ENCODE data around the gene GGNBP2.
A peak's percentile ranks its signal among the peaks of the same experiment; 100 is the strongest.

Gene GGNBP2, protein sequence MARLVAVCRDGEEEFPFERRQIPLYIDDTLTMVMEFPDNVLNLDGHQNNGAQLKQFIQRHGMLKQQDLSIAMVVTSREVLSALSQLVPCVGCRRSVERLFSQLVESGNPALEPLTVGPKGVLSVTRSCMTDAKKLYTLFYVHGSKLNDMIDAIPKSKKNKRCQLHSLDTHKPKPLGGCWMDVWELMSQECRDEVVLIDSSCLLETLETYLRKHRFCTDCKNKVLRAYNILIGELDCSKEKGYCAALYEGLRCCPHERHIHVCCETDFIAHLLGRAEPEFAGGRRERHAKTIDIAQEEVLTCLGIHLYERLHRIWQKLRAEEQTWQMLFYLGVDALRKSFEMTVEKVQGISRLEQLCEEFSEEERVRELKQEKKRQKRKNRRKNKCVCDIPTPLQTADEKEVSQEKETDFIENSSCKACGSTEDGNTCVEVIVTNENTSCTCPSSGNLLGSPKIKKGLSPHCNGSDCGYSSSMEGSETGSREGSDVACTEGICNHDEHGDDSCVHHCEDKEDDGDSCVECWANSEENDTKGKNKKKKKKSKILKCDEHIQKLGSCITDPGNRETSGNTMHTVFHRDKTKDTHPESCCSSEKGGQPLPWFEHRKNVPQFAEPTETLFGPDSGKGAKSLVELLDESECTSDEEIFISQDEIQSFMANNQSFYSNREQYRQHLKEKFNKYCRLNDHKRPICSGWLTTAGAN

GRCh38 chr17:36544307-36545076 is at the start of gene GGNBP2:
Gene GGNBP2 (plus strand): TSS chr17:36544919. CDS start chr17:36545725, 806 bp downstream.
- no peak for TF ChIP-seq CTCF (IDR thresholded peaks at IDR 0.05)
- no peaks in the 10 kb centered on the region for H3K36me3 ChIP-seq (ENCODE audit: control insufficient read depth, insufficient read depth, low read length)
- peak within 1 kb of the TSS; percentile 96 for H3K4me2 ChIP-seq (ENCODE audit: low read length)
- H3K79me2 ChIP-seq, result peaks cover 44% of the 10 kb centered on the region
- peaks cover 21% of the 10 kb centered on the region for H3K4me1 ChIP-seq
- peak within 1 kb of the TSS; percentile 94 for H3K9ac ChIP-seq
- H2AFZ ChIP-seq, result peak within 1 kb of the TSS; percentile 98
- peak within 1 kb of the TSS; percentile 100 for H3K27ac ChIP-seq
- no peaks in the 10 kb centered on the region for H3K27me3 ChIP-seq (ENCODE audit: control insufficient read depth, insufficient read depth, low read length)
- H3K4me3 ChIP-seq (ENCODE audit: low read depth, low read length), result peak within 1 kb of the TSS; percentile 100
- no peaks in the 10 kb centered on the region for H3K9me3 ChIP-seq (ENCODE audit: control insufficient read depth, low read length)

GRCh38 chr17:36495076-36495578 is 49.6 kb upstream of the GGNBP2 start:
- Histone ChIP-seq H3K27ac (no peak overlapping the region), H3K4me3 (ENCODE audit: low read depth, low read length) (no peak overlapping the region), H3K36me3 (ENCODE audit: control insufficient read depth, insufficient read depth, low read length) (no peaks in the 10 kb centered on the region), H2AFZ (no peak overlapping the region), H3K9ac (no peak overlapping the region), H3K4me2 (ENCODE audit: low read length) (no peak overlapping the region), H3K79me2 (peaks cover 2% of the 10 kb centered on the region), H3K4me1 (peaks cover 10% of the 10 kb centered on the region), H3K9me3 (ENCODE audit: control insufficient read depth, low read length) (no peaks in the 10 kb centered on the region), H3K27me3 (ENCODE audit: control insufficient read depth, insufficient read depth, low read length) (no peaks in the 10 kb centered on the region)
- no peak for TF ChIP-seq CTCF (IDR thresholded peaks at IDR 0.05)

DNA sequence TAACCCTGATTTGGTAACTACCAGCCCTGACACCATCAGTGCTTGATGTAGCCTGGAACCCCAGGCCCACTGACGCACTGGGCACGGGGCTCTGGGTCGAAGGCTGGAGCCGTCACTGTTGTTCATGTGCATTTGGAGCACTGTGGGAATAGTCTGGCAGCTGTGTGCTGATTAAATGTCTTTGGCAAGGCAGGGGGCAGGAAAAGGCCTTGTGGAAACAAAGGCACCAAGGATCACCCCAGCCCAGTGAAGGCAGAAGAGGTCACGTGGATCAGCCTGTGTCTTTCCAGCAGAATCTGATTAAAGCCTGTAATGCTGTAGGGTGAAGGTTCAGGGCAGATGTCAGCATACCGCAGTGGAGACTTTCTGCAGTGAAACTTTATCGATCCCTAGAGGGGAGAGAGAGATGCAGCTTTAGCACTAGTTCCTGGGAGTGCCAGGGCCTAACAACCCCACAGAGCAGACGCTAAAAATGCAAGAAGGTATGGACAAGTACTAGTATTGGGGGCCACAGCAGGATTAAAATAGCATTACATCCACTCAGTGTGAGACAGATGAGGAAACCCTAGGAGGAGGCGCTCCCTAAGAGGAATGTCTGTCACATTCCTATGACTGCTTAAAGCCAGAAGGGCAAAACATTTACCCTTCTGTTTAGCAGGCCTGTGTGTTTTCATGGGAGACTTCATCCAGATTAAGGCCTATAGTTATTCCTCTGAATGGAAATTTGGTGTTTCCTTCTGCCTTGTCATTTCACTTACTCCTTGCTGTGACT is 48.5 kb upstream of the GGNBP2 start:
- peaks cover 10% of the 10 kb centered on the region for H3K4me1 ChIP-seq
- H3K4me2 ChIP-seq (ENCODE audit: low read length), result no peak overlapping the region
- H3K27ac ChIP-seq, result no peak overlapping the region
- no peaks in the 10 kb centered on the region for H3K36me3 ChIP-seq (ENCODE audit: control insufficient read depth, insufficient read depth, low read length)
- no peaks in the 10 kb centered on the region for H3K9me3 ChIP-seq (ENCODE audit: control insufficient read depth, low read length)
- H3K27me3 ChIP-seq (ENCODE audit: control insufficient read depth, insufficient read depth, low read length), result no peaks in the 10 kb centered on the region
- no peak overlapping the region for H3K9ac ChIP-seq
- H2AFZ ChIP-seq, result no peak overlapping the region
- H3K79me2 ChIP-seq, result peaks cover 2% of the 10 kb centered on the region
- no peak for TF ChIP-seq CTCF (IDR thresholded peaks at IDR 0.05)
- H3K4me3 ChIP-seq (ENCODE audit: low read depth, low read length), result no peak overlapping the region

GRCh38 chr17:36498155-36498554 is 46.6 kb upstream of the GGNBP2 start:
- Histone ChIP-seq H3K27ac (no peak overlapping the region), H3K4me1 (peaks cover 10% of the 10 kb centered on the region), H3K79me2 (no peaks in the 10 kb centered on the region), H3K4me2 (ENCODE audit: low read length) (no peak overlapping the region), H3K4me3 (ENCODE audit: low read depth, low read length) (no peak overlapping the region), H3K27me3 (ENCODE audit: control insufficient read depth, insufficient read depth, low read length) (no peaks in the 10 kb centered on the region), H2AFZ (no peak overlapping the region), H3K9ac (no peak overlapping the region), H3K9me3 (ENCODE audit: control insufficient read depth, low read length) (no peaks in the 10 kb centered on the region), H3K36me3 (ENCODE audit: control insufficient read depth, insufficient read depth, low read length) (no peaks in the 10 kb centered on the region)
- no peak for TF ChIP-seq CTCF (IDR thresholded peaks at IDR 0.05)

Measured in parathyroid adenoma (tissue), 2 donors.